Activated T-cell treated with anti-CD3 and anti-CD28 coated beads for 4 hours (primary cell): ENCODE measurements around the gene CCDC85B.
"Not testable (repeated sequence)": the region's sequence is repeated elsewhere in the genome, so short reads cannot be mapped to it uniquely, and the experiment has no call there.

Source experiments
- DNase-seq: peaks from one replicate; pipeline ENCODE4 v3.0.0-alpha.2; 2020

Gene CCDC85B

DNA sequence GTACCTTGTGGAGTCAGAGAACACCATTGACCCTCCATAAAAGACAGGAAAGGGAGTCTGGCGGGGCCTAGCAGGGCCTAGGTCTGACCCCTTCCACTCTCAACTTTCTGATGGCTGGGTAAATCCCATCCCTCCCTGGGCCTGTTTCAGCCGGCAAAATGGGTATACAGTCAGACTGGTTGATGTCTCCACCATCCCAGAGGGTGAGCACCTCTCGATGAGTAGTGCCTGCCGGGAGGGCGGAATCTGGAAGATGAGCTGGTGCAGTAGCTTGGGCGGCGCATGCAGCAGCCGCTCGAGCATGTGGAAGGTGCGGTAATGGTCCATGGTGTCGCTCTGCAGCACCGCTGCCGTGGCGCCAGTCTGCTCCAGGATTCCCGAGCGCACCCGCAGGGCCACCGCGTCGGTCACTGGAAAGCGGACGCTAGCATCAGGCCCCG is 2.7 kb upstream of the CCDC85B start:
- no peak for DNase-seq

DNA sequence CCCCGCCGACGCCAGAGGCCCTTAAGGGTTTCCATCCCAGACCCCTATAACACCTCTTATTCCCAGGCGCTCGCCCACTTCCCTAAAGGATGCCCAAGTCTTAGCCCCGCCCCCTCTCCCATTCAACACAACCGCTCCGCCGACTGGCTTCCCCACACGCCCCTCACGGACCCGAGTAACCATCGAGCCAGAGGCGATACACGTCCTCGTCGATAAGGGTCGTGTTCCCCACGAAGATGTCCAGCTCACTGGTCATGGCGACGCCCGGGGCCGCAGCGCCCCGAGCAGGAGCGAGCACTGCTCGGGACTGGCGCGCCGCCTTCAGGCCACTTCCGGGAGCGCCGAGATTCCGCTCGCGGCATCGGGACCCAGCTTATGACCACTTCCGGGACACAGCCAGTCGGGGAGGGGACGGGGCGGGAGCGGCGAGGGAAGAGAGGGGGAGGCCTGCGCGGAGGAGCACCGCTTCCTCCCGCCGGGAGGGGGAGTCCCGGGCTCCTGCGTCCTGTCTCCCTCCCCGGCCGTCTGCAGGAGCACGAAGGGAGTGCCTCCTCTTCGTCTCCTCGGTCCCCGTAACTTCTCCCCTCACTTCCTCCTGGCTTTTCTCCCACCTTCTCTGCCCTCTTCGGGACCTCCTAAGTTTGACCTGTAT is 2.2 kb upstream of the CCDC85B start, which contains the start of gene FIBP:
FIBP (minus strand) TSS at position 309 of the 652 bp plus-strand sequence; CDS start at position 256, 53 bp downstream.
- DNase-seq, result peak; percentile 89

DNA sequence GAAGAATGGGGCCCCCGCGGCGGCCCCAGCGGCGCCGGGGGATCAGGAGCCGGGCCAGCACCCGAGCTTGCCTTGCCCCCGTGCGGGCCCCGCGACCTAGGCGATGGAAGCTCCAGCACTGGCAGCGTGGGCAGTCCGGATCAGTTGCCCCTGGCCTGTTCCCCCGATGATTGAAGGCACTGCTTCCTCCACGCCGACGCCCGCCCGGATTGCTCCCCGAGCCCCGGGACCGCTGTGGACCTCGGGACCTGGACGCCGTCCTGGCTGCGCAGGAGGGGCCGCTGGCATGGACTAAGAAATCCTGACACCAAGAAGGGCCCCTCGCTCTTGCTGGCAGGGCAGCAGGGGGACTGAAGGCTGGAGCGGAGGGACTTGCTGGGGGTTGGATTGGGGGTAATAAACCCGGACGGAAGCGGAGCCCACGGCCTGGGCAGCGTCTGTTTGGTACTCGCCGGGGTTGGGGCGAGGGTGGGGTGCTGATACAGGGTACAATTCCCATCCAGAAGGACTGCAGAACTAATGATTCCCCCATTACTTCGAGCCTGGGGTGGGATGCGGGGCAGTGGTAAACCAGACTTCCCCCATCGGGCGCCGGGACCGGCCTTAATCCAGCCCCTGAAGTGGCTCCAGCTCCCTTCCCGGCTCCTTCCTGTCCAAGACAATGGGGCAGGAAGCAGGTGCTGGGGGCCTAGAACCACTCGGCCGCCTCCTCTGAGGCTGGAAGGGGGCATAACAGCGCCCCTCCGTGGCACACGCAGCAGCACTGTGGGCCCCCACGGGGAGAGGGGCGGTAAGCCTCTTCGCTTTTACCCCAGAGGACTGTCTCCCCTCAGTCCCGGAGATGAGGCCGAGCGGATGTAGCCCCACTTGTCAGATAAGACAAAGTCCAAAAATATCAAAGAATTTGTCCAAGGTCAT is 1.0 kb downstream of the CCDC85B start:
- no peak for DNase-seq

DNA sequence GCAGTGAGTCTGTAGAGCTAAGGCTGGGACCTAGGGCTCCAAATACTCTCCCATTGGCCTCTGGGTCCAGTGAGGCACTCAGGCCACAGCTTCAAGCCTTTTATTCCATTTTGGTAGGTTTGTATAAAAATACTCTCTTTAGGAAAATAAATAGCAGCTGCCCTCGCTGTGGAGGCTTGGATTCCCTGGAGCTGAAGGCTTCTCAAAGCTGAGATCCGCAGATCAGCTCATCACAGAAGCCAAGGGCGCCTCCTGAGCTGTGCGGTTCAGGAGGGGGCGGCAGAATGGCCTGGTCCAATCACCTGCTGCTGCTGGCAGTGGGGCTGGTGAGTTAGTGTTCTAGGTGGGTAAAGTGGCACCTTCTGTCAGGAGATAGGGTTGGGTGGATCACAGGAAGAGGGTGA is 1.7 kb downstream of the CCDC85B start:
- DNase-seq, result not testable (repeated sequence)

DNA sequence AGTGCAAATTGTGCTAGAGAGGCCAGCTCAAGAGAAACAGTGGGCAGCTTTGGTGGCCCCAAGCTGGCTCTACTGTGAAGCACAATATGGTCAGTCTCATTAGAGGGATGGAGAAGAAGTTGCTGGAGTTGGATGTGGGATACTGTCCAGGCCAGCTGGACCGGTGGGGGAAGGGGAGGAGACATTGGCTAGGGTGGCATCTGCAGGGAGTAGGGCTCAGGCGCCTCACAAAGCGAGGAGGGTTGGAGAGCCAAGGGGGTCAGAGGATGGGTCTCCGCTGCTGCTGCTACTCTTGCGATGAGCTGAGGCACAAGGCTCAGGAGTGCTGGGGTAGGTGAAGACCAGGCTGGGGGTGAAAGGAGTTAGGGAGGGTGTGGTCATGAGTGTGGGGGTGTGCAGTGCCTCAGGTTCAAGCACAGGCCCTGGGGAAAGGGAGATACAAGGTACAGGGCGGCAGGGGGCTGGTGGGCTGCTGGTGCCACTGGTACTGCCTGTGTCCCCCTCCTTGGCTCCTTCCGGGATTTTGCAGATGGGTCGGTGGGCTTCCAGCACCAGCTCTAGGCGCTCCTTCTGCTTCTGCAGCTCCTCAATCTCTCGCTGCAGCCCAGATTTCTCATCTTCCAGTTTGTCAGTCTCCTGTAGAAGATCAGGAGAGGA is 2.3 kb downstream of the CCDC85B start:
- no peak for DNase-seq

DNA sequence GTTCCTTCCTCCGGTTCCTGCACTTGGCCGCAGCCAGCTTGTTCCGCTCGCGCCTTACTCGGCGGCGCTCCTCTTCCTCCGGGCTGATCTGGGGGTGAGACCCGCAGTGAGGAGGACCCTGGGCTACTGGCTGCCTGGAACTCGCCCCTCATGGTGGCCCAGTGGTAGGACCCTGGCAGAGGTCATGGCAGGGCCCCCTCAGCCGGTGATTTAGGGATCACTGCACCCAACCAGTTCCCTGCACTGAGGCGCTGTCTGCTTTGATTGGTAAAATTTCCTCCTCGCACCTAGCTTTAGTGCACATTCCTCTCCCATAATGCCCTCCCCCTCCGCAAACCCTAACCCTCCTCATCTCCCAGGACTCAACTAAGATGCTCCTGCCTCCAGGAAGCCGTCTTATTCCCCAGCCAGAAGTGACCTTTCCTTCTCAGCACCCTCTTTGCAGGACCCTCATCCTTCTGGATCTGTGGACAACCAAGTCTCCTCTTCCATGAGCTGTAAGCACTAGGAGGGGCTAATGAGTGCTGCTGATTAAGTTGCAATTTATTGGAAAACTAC is 3.6 kb downstream of the CCDC85B start:
- no peak for DNase-seq

DNA sequence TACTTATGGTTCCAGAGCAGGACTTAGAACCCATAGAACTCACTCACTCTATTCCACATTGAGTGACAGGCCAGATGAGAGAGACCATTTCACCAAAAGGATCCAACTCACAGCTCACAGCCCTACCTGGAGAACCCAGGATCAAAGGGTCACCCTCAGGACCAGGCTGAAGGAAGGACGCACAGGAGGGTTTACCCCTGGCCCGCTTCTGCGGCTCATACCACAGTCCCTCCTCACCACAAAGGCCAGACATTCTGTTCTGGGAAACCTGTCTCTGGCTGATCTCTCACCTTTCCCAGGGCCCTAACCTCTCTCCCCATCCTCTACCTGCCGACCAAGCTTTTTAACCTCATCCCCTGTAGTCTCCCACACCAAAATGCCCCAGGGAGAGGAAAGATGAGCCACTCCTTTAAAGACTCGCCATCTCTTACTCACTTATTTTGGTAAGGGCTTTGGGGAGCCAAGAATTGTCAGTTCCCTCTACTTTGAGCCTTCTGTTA is 5.1 kb downstream of the CCDC85B start:
- no peak for DNase-seq

DNA sequence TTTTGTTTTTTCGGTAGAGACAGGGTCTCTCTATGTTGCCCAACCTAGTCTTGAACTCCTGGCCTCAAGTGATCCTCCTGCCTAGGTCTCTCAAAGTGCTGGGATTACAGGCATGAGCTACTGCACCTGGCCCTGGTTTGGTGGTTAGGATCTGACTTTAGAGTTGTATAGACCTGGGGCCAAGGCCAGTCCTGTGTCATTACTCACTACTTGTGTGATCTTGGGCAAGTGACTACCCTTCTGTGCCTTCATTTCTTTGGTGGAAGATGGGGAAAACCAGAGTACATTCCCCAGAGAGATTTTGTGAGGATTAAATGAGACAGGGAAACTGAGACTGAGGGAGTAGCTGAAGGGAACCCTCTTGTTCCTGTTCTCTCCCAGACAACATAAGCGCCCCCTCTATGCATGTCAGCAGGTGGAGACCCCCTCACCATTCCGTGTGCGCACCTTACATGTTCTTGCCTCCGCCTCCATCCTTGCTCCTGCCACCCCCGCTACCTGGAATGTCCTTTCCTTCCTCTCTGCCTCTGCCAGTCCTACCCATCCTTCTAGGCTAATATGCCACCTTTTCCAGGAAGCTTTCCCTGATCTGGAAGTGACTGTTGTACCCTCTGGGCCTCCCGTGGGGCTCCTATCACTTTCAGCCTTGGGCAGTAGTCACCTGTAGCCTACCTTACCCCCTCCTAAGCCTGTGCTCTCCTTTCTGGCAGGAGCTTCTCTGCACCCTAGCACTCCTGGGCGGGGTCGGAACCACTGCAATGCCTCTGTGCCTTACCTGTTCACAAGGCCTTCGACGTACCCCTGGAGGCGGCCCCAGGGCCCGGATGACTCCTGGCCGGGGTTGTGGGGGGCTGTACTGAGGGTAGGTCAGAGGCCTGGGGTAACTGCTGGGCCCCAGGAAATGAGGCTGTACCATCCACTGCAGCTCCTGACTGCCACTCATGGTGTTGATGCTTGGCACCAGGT is 5.8 kb downstream of the CCDC85B start:
- DNase-seq, result no peak

DNA sequence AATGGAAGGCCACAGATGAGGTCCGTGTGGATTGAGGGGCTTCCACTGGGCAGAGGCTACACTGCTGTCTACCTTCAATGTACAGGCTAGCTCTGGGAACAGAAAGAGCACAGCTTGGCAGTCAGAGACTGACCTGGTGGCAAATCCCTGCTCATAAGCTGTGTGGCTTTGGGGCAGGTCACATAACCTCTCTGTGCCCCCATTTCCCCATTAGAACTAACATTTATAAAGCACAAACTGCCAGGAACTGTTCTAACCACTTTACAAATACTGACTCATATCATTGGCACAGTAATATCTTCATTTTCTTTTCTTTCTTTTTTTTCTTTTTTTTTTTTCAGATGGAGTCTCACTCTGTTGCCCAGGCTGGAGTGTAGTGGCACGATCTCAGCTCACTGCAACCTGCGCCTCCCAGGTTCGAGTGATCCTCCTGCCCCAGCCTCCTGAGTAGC is 6.6 kb downstream of the CCDC85B start:
- DNase-seq, result no peak

DNA sequence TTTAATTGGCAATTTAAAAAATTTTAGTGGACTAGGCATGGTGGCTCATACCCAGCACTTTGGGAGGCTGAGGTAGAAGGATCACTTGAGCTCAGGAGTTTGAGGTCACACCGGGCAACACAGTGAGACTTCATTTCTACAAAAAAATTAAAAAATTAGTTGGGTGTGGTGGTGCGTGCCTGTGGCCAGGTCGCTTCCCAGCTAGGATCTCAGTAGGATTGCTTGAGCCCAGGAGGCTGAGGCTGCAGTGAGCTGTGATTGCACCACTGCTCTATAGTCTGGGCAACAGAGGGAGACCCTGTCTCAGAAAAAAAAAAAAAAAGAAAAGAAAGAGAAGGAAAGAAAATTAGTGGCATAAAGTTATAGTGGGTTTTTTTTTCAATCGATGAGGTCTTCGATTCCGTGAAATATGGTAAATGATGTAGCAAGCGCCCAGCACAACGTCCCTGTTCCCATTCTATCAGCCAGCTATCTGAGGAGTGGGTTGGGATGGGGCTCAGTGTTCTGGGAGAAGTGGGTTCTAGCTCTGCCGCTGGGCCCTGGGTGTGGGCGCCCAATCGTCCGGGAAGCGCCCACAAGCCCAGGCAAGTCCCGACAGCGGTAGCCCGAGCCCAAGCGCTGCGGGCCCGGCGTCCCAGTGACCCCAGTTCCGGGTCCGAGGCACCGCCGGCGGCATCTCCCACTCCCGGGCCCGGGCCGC is 8.3 kb downstream of the CCDC85B start:
- DNase-seq, result no peak

DNA sequence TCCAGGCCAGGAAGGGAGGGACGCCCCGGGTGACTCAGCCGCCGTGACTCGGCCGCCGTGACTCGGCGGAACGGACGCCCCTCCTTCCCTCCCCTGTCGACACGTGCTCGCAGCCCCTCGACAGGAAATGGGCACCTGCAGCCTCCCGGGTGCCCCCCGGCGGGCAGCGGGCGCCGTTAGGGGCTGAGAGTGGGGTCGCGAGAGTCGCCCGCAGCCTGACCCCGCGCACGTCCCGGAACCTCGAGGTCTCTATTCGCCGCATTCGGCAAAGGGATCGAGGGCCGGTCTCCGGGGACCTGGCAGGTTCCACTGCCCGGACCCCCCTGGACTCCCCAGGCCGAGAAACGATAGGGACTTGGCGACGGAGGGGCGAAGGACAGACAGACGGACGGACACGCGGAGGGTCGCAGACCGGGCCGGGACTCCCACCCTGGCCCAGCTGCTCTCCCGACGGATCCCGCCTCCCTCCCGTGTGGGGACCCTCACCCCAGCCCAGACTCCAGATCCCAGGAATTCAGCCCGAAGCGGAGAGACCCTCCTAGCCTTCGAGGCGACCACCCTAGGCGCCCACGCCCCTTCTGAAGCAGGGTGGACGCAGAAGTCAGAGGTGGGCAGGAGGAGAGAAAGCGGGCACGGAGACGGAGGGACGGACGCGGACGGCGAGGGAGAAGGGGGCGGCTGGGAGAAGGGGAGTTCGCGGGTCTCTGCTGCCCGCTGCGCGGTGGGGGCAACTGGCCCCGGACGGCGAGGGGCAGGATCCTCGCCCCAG is 9.1 kb downstream of the CCDC85B start:
- peak; percentile 65 for DNase-seq

DNA sequence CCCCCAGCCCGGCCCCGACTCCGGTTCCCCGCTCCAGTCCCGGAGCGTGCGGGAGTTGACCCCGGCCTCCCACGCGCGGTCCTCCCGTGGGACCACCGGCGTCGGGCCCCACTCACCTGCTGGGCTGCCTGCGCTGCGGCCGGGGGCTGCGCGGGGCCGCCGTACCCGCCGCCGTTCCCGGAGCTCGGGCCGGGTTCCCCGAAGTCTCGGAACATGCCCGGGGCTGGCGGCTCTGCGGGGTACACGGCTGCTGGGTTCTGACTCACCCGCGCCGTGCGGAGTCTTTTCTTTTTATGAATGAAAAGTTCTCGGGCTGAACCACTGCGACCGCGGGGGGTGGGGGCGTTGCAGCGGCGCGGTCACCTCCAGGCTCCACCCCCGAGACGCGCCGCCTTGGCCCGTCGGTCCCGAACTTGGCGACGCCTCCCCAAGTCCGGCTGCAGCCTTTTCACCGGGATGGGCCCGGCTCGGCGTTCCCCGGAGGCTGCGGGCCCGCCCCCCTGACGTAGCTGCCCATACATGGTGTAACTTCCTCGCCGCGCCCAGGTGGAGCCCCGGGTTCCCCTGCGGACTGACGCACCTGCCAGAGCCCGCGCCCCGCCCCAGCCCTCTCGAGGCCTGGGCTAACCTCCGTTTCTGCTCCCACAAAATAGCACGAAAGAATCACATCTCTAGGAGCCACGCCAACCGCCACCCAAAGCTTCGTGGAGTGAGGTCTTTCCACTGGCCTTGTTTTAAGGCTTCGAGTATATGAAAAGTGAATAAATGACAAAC is 9.8 kb downstream of the CCDC85B start, which contains the start of gene FOSL1:
FOSL1 (minus strand) TSS at position 264 of the 774 bp plus-strand sequence; CDS start at position 215, 49 bp downstream.
- peak; percentile 89 for DNase-seq

DNA sequence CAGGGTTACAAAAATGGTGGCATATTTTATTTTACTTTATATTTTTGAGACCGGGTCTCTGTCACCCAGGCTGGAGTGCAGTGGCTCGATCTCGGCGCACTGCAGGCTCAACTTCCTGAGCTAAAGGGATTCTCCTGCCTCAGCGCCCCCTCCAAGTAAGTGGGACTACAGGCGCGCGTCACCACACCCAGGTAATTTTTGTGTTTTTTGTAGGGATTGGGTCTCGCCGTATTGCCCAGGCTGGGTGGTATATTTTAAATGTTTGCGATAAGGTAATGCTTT is 10.4 kb downstream of the CCDC85B start:
- DNase-seq, result no peak

DNA sequence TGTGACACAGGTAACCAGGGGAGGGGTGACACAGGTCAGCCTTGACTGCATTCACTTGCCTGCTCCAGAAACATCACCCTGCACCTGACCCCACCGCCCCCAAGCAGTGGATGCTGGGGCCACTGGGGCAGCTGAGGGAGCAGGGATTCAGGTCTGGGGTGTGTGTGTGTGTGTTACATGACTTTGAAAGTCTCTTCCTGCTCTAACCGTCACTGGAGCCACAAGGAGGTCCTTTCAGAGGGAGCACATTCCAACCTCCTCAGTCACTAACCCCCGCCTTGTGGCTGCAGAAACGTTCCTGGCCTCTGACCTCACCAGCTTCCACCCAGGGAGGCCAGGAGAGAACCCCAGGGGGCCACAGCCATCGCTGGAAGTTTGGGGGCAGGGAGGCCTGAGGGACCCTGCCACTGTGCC is 12.6 kb downstream of the CCDC85B start:
- no peak for DNase-seq

DNA sequence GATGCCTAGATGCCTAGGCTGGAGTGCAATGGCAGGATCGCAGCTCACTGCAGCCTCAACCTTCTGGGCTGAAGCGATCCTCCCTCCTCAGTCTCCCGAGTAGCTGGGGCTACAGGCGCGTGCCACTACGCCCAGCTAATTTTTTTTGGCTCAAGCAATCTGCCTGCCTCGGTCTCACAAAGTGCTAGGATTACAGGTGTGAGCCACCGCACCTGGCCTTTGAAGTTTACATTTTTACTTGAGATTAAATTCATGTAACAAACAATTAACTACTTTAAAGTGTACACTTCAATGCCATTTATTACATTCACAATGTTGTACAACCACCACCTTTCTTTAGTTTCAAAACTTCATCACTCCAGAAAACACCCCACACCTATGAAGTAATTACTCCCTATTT is 13.2 kb downstream of the CCDC85B start:
- DNase-seq, result no peak

DNA sequence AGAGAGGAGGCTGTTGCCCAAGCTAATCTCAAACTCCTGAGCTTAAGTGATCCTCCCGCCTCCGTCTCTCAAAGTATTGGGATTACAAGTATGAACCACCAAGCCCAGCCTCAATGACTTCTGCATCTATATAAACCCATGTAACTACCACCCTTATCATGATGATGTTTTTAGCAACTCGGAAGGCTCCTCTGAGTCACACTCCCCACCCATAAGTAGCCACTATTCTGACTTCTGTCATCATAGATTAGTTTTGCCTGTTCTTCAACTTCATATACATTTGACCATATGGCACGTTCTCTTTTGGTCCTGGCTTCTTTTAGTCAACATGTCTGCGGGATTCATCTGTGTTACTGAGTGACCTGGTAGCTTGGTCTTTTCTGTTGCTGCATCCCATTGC is 16.1 kb downstream of the CCDC85B start:
- no peak for DNase-seq

DNA sequence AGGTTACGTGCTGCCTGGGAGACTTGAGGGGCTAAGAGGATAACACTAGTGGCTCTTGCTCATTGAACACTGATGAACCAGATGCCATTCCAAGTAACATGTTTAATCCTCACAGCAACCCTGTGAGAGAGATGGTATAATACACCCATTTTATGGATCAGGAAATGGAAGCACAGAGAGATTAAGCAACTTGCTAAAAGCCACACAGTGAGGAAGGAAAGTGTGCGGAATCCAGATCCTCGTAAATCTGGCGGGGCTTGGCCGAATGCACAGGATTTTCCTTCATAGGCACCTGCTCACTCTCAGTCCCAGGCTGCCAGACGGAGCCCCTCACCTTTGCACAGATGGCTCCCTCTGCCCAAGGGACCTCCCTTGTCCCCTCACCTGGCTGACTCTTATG is 17.4 kb downstream of the CCDC85B start:
- DNase-seq, result no peak

DNA sequence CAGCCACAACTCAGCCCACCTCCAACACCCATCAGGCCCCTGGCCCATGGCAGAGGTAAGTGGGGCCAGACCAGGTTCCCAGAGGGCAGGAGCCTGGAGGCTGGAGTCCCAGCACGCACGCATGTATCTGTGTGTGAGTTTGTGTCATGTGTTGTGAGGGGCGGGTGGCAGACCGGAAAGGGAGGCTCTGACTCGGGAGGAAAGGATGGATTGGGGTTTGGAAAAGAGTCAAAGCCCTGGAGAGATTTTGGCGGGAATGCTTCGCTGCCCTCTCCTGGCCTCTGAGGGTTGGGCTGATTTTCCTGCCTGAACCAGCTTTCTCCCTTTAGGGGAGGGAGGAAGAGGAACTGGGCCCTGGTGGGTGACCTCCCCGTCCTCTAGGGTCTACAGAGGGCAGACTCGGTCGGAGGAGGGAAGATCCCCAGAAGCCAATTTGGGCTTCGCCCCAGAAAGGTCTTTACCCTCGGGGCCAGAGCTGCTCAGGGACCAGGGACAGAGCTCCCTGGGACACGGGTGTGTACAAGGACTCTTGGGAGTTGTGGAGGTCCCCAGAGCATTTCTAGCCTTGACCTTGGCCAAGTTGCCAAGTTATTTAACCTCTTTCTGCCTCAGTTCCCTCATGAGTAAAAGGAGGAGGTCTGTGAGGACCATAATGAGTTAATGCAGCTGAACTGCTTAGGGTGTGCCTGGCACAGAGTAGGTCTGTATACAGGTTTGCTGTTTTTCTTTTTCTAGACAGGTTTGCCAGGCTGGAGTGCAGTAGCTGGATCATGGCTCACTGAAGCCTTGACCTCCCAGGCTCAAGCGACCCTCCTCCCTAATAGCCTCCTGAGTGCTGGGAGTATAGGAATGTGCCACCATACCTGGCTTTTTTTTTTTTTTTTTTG is 21.5 kb downstream of the CCDC85B start:
- DNase-seq, result no peak
